GM18519 (cell line): ENCODE measurements around the gene CANT1.

Experiments used
- ATAC-seq: cut with Tn5 transposase; IDR thresholded peaks from one replicate; pipeline ENCODE4 v1.9.1; 2021; ENCODE audit warnings: mild to moderate bottlenecking, moderate library complexity; ENCODE audit not compliant: unreplicated experiment, low FRiP score

Gene CANT1

GRCh38 chr17:79012563-79013134 is 3.1 kb upstream of the CANT1 start:
- no peak for ATAC-seq

GRCh38 chr17:79011451-79012147 is 2.0 kb upstream of the CANT1 start:
- ATAC-seq, result no peak

GRCh38 chr17:79010304-79010646 is 711 bp upstream of the CANT1 start:
- no peak for ATAC-seq

- no peak for ATAC-seq
Measured at GRCh38 chr17:79008666-79009387, 737 bp downstream of the CANT1 start.

GRCh38 chr17:79007504-79008381 is 1.8 kb downstream of the CANT1 start:
- no peak for ATAC-seq

GRCh38 chr17:79006794-79007503 is 2.6 kb downstream of the CANT1 start:
- no peak for ATAC-seq

- no peak for ATAC-seq
Measured at GRCh38 chr17:79006046-79006445, 3.5 kb downstream of the CANT1 start.

GRCh38 chr17:79005063-79005861 is 4.3 kb downstream of the CANT1 start:
- ATAC-seq, result no peak

GRCh38 chr17:79003661-79004411 is 5.7 kb downstream of the CANT1 start:
- no peak for ATAC-seq

GRCh38 chr17:79002796-79003593 is 6.6 kb downstream of the CANT1 start:
- ATAC-seq, result no peak

GRCh38 chr17:79002291-79002690 is 7.3 kb downstream of the CANT1 start:
- ATAC-seq, result no peak

- ATAC-seq, result no peak
Measured at GRCh38 chr17:79001190-79002020, 8.2 kb downstream of the CANT1 start.

- ATAC-seq, result no peak
Measured at GRCh38 chr17:79000396-79001189, 9.0 kb downstream of the CANT1 start.

GRCh38 chr17:78999947-79000395 is 9.6 kb downstream of the CANT1 start:
- ATAC-seq, result no peak

GRCh38 chr17:78999056-78999768 is 10.4 kb downstream of the CANT1 start:
- no peak for ATAC-seq
